Activated T-helper 1 cell treated with Interleukin-2 at 50 U/mL for 16 hours (primary cell): ENCODE data around the gene MSH2.
"Not testable (repeated sequence)": the region's sequence is repeated elsewhere in the genome, so short reads cannot be mapped to it uniquely, and the experiment has no call there.

Source experiments
- DNase-seq: peaks from one replicate; pipeline ENCODE4 v3.0.0-alpha.2; 2020; ENCODE audit warnings: low read depth

Gene MSH2

DNA sequence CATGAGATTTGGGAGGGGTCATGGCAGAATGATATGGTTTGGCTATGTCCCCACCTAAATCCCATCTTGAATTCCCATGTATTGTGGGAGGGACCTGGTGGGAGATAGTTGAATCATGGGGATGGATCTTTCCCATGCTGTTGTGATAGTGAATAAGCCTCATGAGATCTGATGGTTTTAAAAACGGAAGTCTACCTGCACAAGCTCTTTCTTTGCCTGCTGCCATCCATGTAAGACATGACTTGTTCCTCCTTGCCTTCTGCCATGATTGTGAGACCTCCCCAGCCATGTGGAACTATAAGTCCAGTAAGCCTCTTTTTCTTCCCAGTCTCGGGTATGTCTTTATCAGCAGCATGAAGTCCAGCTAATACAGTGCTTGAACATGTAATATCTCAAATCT lies 5.0 kb downstream of the MSH2 start:
- DNase-seq = not testable (repeated sequence)

DNA sequence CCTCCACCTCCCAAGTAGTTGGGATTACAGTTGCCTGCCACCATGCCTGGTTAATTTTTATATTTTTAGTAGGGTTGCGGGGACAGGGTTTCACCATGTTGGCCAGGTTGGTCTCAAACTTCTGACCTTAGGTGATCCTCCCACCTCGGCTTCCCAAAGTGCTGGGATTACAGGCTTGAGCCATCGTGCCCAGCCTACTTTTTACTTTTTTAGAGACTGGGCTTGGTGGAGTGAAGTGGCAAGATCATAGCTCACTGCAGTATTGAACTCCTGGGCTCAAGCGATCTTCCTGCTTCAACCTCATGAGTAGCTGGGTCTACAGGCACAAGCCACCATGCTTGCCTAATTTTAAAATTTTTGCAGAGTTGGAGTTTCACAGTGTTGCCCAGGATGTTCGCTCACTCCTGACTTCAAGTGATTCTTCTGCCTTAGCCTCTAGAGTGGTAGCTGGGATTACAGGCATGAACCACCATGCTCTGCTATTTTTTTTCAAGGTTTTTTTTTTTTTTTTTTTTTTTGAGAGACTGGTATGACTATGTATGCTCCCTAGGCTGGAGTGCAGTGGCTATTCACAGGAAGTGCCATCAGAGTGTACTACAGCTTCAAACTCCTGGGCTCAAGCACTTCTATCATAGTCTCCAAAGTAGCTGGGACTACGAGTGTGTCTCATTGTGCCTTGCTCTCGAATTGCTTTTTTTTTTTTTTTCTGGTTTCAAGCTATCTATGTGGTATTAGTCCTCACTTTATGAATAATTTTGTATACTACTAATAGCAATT lies 11.9 kb downstream of the MSH2 start:
- no peak for DNase-seq

DNA sequence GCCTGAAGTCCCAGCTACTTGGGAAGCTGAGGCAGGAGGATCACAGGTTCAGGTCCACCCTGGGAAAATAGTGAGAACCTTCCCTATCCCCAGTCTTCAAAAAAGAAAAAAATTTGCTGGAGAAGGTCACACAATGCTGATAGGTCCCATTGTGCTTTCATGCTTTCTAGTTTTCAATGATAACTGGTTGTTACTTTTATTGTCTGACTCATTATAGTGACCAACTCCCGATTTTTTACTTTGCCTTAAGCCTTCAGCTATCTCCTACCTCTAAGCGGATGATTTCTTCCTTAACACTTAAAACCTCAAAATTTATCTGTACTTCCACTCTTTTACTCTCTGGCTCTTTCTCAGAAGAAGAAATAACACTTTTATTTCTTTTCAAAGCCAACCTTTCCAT lies 17.3 kb downstream of the MSH2 start:
- DNase-seq = no peak

DNA sequence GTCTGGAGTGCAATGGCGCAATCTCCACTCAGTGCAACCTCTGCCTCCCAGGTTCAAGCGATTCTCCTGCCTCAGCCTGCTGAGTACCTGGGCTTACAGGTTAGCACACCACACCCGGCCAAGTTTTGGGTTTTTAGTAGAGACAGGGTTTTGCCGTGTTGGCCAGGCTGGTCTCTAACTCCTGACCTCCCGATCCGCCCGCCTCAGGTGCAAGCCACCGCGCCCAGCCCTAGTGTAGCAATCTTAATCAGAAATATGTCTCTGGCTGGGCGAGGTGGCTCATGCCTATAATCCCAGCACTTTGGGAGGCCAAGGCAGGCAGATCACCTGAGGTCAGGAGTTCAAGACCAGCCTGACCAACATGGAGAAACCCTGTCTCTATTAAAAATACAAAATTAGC lies 17.7 kb downstream of the MSH2 start:
- not testable (repeated sequence) for DNase-seq

- no peak for DNase-seq
Observed at GRCh38 chr2:47422016-47422415, 19.1 kb downstream of the MSH2 start.

DNA sequence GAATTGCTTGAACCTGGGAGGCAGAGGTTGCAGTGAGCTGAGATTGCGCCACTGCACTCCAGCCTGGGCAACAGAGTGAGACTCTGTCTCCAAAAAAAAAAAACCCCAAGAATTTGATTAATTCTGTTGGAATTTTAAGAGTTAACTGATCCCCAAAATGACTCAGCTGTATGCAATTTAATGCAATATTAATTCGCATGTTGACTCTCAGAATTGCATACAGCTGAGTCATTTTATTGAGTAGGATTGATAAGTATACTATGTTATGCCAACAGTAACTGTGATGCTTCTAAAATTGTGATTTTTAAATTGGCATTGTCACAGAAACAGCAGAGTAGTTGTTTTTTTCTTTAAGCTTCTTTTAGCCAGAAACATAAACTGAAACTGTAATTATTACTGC lies 19.6 kb downstream of the MSH2 start:
- no peak for DNase-seq

DNA sequence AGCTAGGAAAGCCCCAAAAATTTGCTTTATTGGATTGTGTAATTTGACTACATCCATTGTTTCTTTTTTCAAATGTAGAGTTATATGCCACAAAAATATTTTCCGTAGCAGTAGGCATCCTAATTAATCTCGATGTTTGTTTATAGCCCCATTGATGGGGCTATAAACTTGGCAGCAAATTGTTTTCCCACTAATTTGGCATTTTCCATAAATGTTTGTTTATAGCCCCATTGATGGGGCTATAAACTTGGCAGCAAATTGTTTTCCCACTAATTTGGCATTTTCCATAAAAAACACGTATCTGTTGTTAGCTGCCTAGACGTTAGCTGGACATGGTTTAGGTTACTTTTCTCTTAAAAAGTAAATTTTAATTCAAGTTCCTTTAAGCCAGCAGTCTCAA lies 23.8 kb downstream of the MSH2 start:
- no peak for DNase-seq

GRCh38 chr2:47429795-47430194 lies 26.8 kb downstream of the MSH2 start:
- DNase-seq = no peak

DNA sequence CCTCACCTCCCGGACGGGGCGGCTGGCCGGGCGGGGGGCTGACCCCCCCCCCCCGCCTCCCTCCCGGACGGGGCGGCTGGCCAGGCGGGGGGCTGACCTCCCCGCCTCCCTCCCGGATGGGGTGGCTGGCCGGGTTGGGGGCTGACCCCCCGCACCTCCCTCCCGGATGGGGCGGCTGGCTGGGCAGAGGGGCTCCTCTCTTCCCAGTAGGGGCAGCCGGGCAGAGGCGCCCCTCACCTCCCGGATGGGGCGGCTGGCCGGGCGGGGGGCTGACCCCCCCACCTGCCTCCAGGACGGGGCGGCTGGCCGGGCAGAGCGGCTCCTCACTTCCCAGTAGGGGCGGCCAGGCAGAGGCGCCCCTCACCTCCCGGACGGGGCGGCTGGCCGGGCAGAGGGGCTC lies 30.1 kb downstream of the MSH2 start:
- not testable (repeated sequence) for DNase-seq

DNA sequence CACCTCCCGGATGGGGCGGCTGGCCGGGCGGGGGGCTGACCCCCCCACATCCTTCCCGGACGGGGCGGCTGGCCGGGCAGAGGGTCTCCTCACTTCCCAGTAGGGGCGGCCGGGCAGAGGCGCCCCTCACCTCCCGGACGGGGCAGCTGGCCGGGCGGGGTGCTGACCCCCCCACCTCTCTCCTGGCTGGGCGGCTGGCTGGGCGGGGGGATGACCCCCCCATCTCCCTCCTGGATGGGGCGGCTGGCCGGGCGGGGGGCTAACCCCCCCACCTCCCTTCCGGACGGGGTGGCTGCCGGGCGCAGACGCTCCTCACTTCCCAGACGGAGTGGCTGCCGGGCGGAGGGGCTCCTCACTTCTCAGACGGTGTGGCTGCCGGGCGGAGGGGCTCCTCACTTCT lies 30.5 kb downstream of the MSH2 start:
- not testable (repeated sequence) for DNase-seq

DNA sequence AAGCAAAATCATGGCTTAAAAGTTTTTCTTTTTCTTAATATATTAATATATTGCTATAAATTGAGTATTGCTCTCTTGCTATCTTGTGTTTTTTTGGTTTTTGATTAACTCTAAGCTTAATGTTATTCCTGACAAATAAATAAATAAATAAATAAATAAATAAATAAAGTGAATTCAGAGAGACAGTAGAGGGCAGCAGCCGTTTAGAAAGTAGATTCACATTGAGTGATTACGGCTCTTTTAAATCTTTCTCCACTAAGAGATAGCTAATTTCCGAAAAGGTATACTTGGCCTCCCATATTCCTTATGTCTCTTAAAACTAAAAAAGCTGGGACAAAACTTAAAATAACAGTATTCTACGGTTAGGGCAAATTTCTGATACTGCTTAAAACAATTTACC lies 34.3 kb downstream of the MSH2 start:
- no peak for DNase-seq

DNA sequence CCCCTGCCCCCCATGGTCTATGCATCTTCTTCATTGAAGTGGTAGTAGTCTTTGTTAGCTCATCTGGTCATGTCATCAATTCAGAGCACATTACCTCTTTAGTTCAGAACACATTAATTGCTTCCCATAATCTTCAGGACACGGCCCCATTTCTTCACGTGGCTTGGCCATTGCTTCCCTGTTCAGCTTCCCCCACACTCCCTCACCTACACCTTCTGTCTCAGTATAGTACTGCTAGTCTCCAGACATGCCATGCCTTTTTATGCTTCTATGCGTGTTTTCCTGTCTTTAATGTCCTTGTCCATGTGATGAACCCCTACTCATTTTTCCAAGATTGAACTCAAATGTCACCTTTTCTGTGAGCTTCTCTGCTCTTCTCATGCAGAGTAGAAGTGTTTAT lies 35.1 kb downstream of the MSH2 start:
- DNase-seq = no peak

- no peak for DNase-seq
Observed at GRCh38 chr2:47438783-47439182, 35.8 kb downstream of the MSH2 start.

GRCh38 chr2:47451790-47452189 lies 48.8 kb downstream of the MSH2 start:
- no peak for DNase-seq

GRCh38 chr2:47452761-47453160 lies 49.8 kb downstream of the MSH2 start:
- no peak for DNase-seq

GRCh38 chr2:47454818-47455217 lies 51.9 kb downstream of the MSH2 start:
- not testable (repeated sequence) for DNase-seq

DNA sequence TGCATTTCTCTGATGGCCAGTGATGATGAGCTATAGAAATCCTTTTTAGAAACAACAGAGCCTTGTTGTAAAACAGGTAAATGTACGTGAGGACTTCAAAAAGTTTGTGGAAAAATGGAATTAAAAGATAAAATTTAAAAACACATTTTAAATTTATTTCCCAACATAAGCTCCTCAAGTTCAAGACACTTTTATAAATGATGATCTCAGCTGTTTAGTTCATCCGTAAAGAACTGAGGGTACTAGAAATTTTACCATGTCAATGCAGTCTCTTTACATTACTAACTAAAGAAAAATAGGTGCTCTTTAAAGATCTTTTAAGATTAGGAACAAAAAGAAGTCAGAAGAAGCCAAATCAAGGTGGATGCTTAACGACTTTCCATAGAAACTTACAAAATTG lies 52.5 kb downstream of the MSH2 start:
- no peak for DNase-seq

DNA sequence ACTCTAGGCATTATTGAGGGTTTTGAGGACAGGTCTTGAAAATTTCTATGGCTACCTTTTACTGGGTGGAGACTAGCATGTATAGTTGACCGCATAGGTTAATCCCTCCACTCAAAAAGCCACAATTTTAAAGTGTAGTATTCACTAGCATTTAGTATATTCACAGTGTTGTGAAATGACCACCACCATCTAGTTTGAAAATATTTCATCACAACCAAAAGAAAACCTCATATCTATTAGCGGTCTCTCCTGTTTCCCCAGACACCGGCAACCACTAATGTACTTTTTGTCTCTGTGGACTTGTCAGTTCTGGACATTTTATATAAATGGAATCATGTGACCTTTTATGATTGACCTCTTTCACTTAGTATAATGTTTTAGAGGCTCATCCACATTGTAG lies 53.9 kb downstream of the MSH2 start:
- DNase-seq = no peak

GRCh38 chr2:47457268-47457667 lies 54.3 kb downstream of the MSH2 start:
- no peak for DNase-seq

- no peak for DNase-seq
Observed at GRCh38 chr2:47459021-47459420, 56.1 kb downstream of the MSH2 start.

DNA sequence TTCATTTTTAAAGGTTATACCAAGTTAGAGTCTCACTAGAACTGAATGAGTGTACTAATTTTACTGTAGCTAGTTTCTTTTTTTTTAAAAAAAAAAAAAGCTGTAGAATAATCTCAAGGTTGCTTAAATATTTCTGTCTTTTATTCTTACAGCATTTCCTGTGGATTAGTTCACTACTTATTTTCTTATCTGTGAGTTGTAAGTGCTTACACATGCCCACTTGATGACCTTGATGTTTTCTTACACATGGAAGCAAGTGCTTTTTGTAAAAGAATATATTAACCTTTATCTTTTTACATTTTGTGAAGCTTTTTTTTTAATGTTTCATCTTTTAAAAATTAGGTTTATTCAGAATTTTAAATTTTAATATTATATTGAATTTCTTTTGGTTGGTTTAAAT lies 57.8 kb downstream of the MSH2 start:
- no peak for DNase-seq

DNA sequence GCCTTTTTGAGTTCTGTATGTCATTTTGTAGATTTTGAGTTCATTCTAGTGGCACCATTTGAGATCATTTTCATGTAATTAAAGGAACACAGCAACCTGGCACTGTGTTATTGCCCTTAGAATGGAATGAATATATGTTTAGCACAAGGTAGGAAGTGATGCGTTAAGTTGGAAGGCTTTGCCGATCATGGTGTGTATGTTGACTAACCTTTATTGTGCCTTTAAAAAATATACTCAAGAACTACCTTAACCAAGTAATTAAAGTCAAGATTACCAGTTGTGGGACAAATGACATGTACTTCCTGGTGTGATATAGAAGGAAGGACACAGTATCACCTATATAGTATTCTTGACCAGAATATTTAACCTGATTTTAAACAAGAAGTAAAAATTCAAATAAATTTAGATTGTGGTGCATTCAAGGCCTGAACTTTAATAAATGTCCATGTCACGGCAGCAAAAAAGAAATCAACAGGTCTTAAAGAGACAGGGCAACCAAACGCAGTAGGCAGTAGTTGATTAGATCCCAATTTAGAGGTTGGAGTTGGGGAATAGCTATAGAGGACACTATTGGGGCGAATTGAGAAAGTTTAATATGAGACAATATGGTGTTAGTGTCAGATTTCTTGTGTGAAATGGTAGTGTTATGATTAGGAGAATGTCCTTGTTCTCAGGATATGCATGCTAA lies 68.6 kb downstream of the MSH2 start:
- DNase-seq = no peak

DNA sequence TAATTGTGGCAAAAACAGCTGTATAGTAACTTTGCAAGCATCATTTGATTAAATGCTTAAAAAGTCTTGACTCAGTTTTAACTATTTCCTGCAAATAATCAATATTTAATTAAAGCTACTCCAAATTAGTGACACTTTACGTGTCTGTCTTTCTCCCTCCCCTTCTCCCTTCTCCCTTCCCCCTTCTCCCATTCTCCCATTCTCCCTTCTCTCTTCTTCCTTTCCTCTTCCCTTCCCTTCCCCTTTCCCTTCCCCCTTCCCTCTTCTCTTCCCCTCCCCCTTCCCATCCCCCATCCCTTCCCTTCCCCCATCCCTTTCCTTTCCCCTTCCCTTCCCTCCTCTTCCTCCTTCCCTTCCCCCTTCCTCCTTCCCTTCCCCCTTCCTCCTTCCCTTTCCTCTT lies 76.9 kb downstream of the MSH2 start:
- no peak for DNase-seq

DNA sequence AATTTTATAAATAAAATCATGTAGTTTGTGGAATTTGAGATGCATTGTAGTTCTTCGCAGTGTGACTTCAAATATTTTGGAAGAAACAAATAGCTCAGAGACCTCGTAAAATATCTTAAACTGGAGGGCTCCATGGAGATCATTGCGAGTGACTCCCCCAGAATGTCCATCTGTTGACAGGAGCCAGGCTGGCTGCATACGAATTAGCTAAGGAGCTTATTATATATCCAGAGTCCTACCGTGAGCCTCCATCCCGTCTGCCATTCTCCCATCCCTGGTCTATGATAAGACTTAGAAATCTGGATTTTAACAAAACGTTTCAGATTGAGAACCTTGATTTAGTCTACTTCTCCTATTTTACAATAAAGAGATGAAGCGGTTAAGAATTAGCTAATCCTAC lies 80.2 kb downstream of the MSH2 start:
- DNase-seq = no peak
